HCT116 (cell line): Measurements from ENCODE around the gene USH1C. TPM values are rescaled to one million over a fixed set of nuclear protein-coding genes. Genes with fewer than 3 reads are reported as not detected.

Experiments
- ATAC-seq: fragments of 200-7000 bp; cut with Tn5 transposase; 2 replicates; pipeline ENCODE4 v1.9.1; 2020; ENCODE audit warnings: mild to moderate bottlenecking, moderate library complexity
- BruUV-seq: library from RNA; stranded (reverse); fragments of 400-500 nt; replicated peaks from 2 replicates; lab custom pipeline; 2021; lab: Mats Ljungman, UMichigan
- CTCF ChIA-PET: fragments of 300-600 bp; sonication (Branson Sonifier 250); formaldehyde crosslinking; loops from one replicate; lab custom pipeline; 2021; ENCODE audit warnings: antibody characterized with exemption; lab: Charles Lee
- POLR2A ChIA-PET: fragments of 300-600, 350-600 bp; sonication (Branson Sonifier 250); formaldehyde crosslinking; loops from one replicate; lab custom pipeline; 2021; ENCODE audit warnings: antibody characterized with exemption; lab: Charles Lee
- RAD21 ChIA-PET, 2 experiments: fragments of 300-600 bp; sonication (Branson Sonifier 250); formaldehyde crosslinking; loops; one replicate each; lab custom pipeline; 2023; ENCODE audit warnings: low total read pairs in 2 of 2; ENCODE audit not compliant: uncharacterized antibody in 2 of 2, unreplicated experiment in 2 of 2, low non-redundant PET in 1 of 2; lab: Charles Lee
- DNase-seq: peaks from one replicate; pipeline ENCODE4 v3.0.0-alpha.2; 2010; ENCODE audit warnings: low read depth, low spot score
- H2AFZ ChIP-seq: fragments of 200-600 bp; shearing (Covaris generic), sonication (generic); 2 replicates; pipeline ENCODE4 v1.6.1; 2017; ENCODE audit warnings: low read depth, mixed run types, mixed read lengths, antibody characterized with exemption, low read length; ENCODE audit not compliant: poor library complexity, severe bottlenecking
- H3K27ac ChIP-seq: 2 replicates; pipeline ENCODE4 v1.5.1; 2012; ENCODE audit warnings: low read depth, low read length
- H3K27me3 ChIP-seq: fragments of 200-600 bp; sonication (generic); 2 replicates; pipeline ENCODE4 v1.6.1; 2016; ENCODE audit warnings: mixed run types, low read length, mixed read lengths; ENCODE audit not compliant: insufficient read depth
- H3K36me3 ChIP-seq, 2 experiments: fragments of 200-500 bp in 1 of 2; fragments of 200-600 bp in 1 of 2; sonication (Bioruptor generic) in 1 of 2; sonication (generic) in 1 of 2; 2 replicates each; pipeline versions ENCODE4 v1.5.1 to v1.6.1; 2014 to 2016; ENCODE audit warnings: low read length in 2 of 2, inconsistent platforms in 1 of 2, mixed read lengths in 1 of 2, mixed run types in 1 of 2; ENCODE audit not compliant: insufficient read depth in 2 of 2, control insufficient read depth in 1 of 2
- H3K4me1 ChIP-seq, 2 experiments: fragments of 200-600 bp in 1 of 2; sonication (generic) in 1 of 2; 2 replicates each; pipeline versions ENCODE4 v1.5.1 to v1.6.1; 2012 to 2017; ENCODE audit warnings: low read length in 2 of 2, inconsistent platforms in 1 of 2, mild to moderate bottlenecking in 1 of 2, mixed read lengths in 1 of 2, mixed run types in 1 of 2, moderate library complexity in 1 of 2; ENCODE audit not compliant: insufficient read depth in 2 of 2, control insufficient read depth in 1 of 2
- H3K4me2 ChIP-seq: fragments of 200-600 bp; sonication (generic); 2 replicates; pipeline ENCODE4 v1.6.1; 2017; ENCODE audit warnings: mixed run types, low read length, mixed read lengths
- H3K4me3 ChIP-seq, 2 experiments: fragments of 200-600 bp in 1 of 2; sonication (generic) in 1 of 2; replicated peaks in 1 of 2; 2 replicates each; pipeline ENCODE4 v1.5.1; 2011 to 2016; ENCODE audit warnings: low read length in 2 of 2, control low read depth in 1 of 2, low read depth in 1 of 2, mild to moderate bottlenecking in 1 of 2, mixed read lengths in 1 of 2, mixed run types in 1 of 2
- H3K79me2 ChIP-seq: fragments of 200-600 bp; sonication (generic); 2 replicates; pipeline ENCODE4 v1.6.1; 2017; ENCODE audit warnings: mild to moderate bottlenecking, mixed run types, low read length, moderate library complexity, mixed read lengths; ENCODE audit not compliant: insufficient read depth
- H3K9ac ChIP-seq: fragments of 200-600 bp; sonication (generic); 2 replicates; pipeline ENCODE4 v1.6.1; 2016; ENCODE audit warnings: low read length, mixed read lengths
- H3K9me2 ChIP-seq: fragments of 200-600 bp; sonication (generic), shearing (Covaris generic); 2 replicates; pipeline ENCODE4 v1.6.1; 2017; ENCODE audit warnings: mixed run types, mild to moderate bottlenecking, moderate library complexity; ENCODE audit not compliant: insufficient read depth
- H3K9me3 ChIP-seq, 2 experiments: fragments of 200-500 bp in 1 of 2; fragments of 200-600 bp in 1 of 2; sonication (Bioruptor generic) in 1 of 2; sonication (generic) in 1 of 2; 2 replicates each; pipeline ENCODE4 v1.6.1; 2014 to 2017; ENCODE audit warnings: low read length in 2 of 2, mixed read lengths in 2 of 2, inconsistent platforms in 1 of 2, low read depth in 1 of 2, mild to moderate bottlenecking in 1 of 2, mixed run types in 1 of 2, moderate library complexity in 1 of 2; ENCODE audit not compliant: control insufficient read depth in 1 of 2, insufficient read depth in 1 of 2
- H4K20me1 ChIP-seq: fragments of 200-600 bp; sonication (generic), shearing (Covaris generic); 2 replicates; pipeline ENCODE4 v1.6.1; 2017; ENCODE audit warnings: mixed run types, mild to moderate bottlenecking, moderate library complexity; ENCODE audit not compliant: insufficient read depth
- EZH2 ChIP-seq: fragments of 200-600 bp; sonication (generic); IDR thresholded peaks from 2 replicates; pipeline ENCODE4 v1.6.1; 2017; ENCODE audit warnings: antibody characterized with exemption, mixed run types
- EZH2phosphoT487 ChIP-seq: fragments of 200-600 bp; IDR thresholded peaks from 2 replicates; pipeline ENCODE4 v1.6.1; 2018; ENCODE audit warnings: antibody characterized with exemption, borderline replicate concordance
- RAD21 ChIP-seq: IDR thresholded peaks from 2 replicates; pipeline ENCODE4 v1.6.1; 2012; ENCODE audit warnings: low read depth, mild to moderate bottlenecking
- REST ChIP-seq: IDR thresholded peaks from 2 replicates; pipeline ENCODE4 v1.6.1; 2012; ENCODE audit warnings: low read depth
- TCF7L2 ChIP-seq: IDR thresholded peaks from 2 replicates; pipeline ENCODE4 v1.7.0; 2011; ENCODE audit warnings: borderline replicate concordance, inconsistent platforms; ENCODE audit not compliant: insufficient read depth, insufficient read length; ENCODE audit errors: extremely low read depth
- YY1 ChIP-seq: IDR thresholded peaks from 2 replicates; pipeline ENCODE4 v1.6.1; 2011; ENCODE audit warnings: low read length, low read depth, moderate library complexity, mild to moderate bottlenecking; ENCODE audit not compliant: insufficient replicate concordance; ENCODE audit errors: extremely low read depth
- ZBTB33 ChIP-seq: IDR thresholded peaks from 2 replicates; pipeline ENCODE4 v1.6.1; 2011; ENCODE audit warnings: mild to moderate bottlenecking, low read length, moderate library complexity; ENCODE audit not compliant: insufficient replicate concordance; ENCODE audit errors: extremely low read depth
- intact Hi-C: fragments of 100-400 bp; cut with micrococcal nuclease; formaldehyde crosslinking; loops from 2 replicates; pipeline ENCODE4 v1.10.0; 2022
- total RNA-seq: library from RNA; stranded (reverse); gene quantifications from one replicate; pipeline ENCODE4 v1.2.1, GENCODE V29; 2021; ENCODE audit not compliant: unreplicated experiment

The USH1C gene
- total RNA-seq, 1 experiment from 2014 or later, result 13.4 TPM

GRCh38 chr11:17588166-17588565 is 44.0 kb upstream of the USH1C start:
- ChIA-PET RAD21 (no interaction called here), CTCF (no interaction called here)
- no peak for DNase-seq

More at GRCh38 chr11:17588166-17588565, 44.0 kb upstream of the USH1C start:
- Histone ChIP-seq H3K9ac (no peak overlapping the region), H3K9me2 (no peaks in the 10 kb centered on the region), H3K27ac (no peak overlapping the region), H3K9me3 (no peaks in the 10 kb centered on the region), H3K27me3 (peaks cover 18% of the 10 kb centered on the region; the same call in 1 of the 2 replicates), H3K4me2 (no peak overlapping the region), H2AFZ (no peak overlapping the region), H3K36me3 (no peaks in the 10 kb centered on the region), H3K79me2 (no peaks in the 10 kb centered on the region), H3K4me3 (no peak overlapping the region), H3K4me1 (no peaks in the 10 kb centered on the region), H4K20me1 (no peaks in the 10 kb centered on the region)
- intact Hi-C loops, result no loop called here
- TF ChIP-seq YY1 (no peak), RAD21 (no peak), TCF7L2 (no peak), REST (no peak), ZBTB33 (no peak), EZH2phosphoT487 (no peak), EZH2 (no peak)
- no TSS peak for BruUV-seq
- ATAC-seq, result no peak
- POLR2A ChIA-PET, result no interaction called here
